Activated CD4-positive, alpha-beta memory T cell treated with anti-CD3 and anti-CD28 coated beads for 36 hours (primary cell): ENCODE data around the gene FOXP1. TPM values are rescaled to one million over a fixed set of nuclear protein-coding genes. Genes with fewer than 3 reads are reported as not detected.

ENCODE experiments used
- CTCF ChIA-PET: fragments of 350-600 bp; sonication (Branson Sonifier 250); formaldehyde crosslinking; loops from one replicate; lab custom pipeline; 2021; ENCODE audit warnings: antibody characterized with exemption, inconsistent platforms; lab: Charles Lee
- POLR2A ChIA-PET: fragments of 350-600 bp; sonication (Branson Sonifier 250); formaldehyde crosslinking; loops from one replicate; lab custom pipeline; 2021; ENCODE audit warnings: antibody characterized with exemption; lab: Charles Lee
- DNase-seq: peaks from one replicate; pipeline ENCODE4 v3.0.0-alpha.2; 2020
- H3K27ac Mint-ChIP-seq: one replicate; pipeline ENCODE4 v1.8.0; 2021; ENCODE audit warnings: mixed read lengths
- H3K27me3 Mint-ChIP-seq: one replicate; pipeline ENCODE4 v1.8.0; 2021; ENCODE audit warnings: mixed read lengths
- H3K36me3 Mint-ChIP-seq: one replicate; pipeline ENCODE4 v1.8.0; 2021; ENCODE audit warnings: mixed read lengths
- H3K4me1 Mint-ChIP-seq: one replicate; pipeline ENCODE4 v1.8.0; 2021; ENCODE audit warnings: low read depth, mixed read lengths
- H3K4me3 Mint-ChIP-seq: one replicate; pipeline ENCODE4 v1.8.0; 2021; ENCODE audit warnings: mild to moderate bottlenecking, mixed read lengths
- H3K9me3 Mint-ChIP-seq: one replicate; pipeline ENCODE4 v1.8.0; 2021; ENCODE audit warnings: mixed read lengths
- intact Hi-C: fragments of 100-400 bp; cut with micrococcal nuclease; formaldehyde crosslinking; loops from one replicate; pipeline ENCODE4 v1.15.1; 2023
- total RNA-seq, 2 experiments: library from RNA; stranded (reverse); gene quantifications; one replicate each; pipeline ENCODE4 v1.2.3, GENCODE V29; 2021

FOXP1 gene
- total RNA-seq, 2 experiments from 2014 or later: 94.4 to 102 TPM

DNA sequence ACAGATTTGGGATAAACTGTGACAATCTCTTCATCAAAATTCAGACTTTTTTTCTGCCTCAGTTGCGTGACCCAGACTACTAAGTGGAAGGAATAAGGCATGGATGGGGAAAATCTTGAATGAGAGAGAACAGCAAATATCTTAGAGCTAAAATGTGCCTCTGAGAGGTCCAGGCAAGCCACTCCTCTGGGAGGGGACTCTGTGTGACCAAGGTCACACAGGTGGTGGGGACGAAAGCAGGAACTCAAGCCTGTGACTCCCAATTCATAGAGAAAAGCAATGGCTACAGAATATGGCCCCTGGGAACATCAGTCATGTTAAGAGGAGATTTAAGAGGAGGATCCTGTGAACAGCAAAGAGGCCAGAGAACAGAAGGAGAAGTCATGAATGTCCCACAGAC is 268.1 kb downstream of the FOXP1 start:
- Mint-ChIP-seq H3K9me3 (no peaks in the 10 kb centered on the region), H3K36me3 (peaks cover 1% of the 10 kb centered on the region), H3K4me1 (peaks cover 34% of the 10 kb centered on the region), H3K4me3 (no peak overlapping the region), H3K27me3 (no peaks in the 10 kb centered on the region), H3K27ac (no peak overlapping the region)
- DNase-seq: no peak
- ChIA-PET CTCF (no interaction called here), POLR2A (no interaction called here)
- intact Hi-C loops: no loop called here

DNA sequence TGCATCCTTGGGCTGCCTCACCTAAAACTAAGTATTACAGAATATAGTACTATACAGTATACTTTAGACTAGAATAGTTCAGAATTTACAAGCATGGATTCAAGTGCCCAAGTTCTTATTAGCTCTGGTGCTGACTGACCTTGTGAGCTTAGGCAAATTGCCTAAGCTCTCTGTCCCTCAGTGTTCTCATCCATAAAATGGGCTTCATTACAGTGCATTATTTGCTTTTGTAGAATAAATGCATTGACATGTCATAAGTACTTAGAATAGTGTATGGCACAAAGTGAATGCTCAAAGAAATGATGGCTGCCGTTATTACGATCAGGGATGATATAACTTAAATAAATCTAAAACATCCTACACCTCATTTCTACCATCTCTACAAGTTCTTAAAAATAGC is 269.7 kb downstream of the FOXP1 start:
- H3K9me3 Mint-ChIP-seq: no peaks in the 10 kb centered on the region
- no peak for DNase-seq
- CTCF ChIA-PET: interaction anchor here (0.7 kb wide), 1 partner anchor 43 kb away, joined by 3 read pairs; no protein-coding TSS in a partner anchor
- peaks cover 47% of the 10 kb centered on the region for H3K4me1 Mint-ChIP-seq
- peaks cover 1% of the 10 kb centered on the region for H3K36me3 Mint-ChIP-seq
- intact Hi-C loops: no loop called here
- H3K27ac Mint-ChIP-seq: no peak overlapping the region
- POLR2A ChIA-PET: interaction anchor here (0.6 kb wide), 1 partner anchor 1300 kb away, joined by 3 read pairs; no protein-coding TSS in a partner anchor
- H3K4me3 Mint-ChIP-seq: no peak overlapping the region
- H3K27me3 Mint-ChIP-seq: no peaks in the 10 kb centered on the region

DNA sequence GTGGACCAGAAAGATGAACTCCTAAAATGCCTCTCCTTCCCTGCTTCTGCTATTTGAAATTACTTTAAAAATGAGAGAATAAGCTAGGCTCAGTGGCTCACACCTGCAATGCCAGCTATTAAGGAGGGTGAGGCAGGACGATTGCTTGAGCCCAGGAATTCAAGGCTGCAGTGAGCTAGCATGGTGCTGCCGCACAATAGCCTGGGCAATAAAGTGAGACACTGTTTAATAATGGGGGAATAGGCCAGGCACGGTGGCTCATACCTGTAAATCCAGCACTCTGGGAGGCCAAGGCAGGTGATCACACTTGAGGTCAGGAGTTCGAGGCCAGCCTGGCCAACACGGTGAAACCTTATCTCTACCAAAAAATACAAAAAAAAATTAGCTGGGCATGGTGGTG is 271.1 kb downstream of the FOXP1 start:
- ChIA-PET POLR2A (no interaction called here), CTCF (interaction anchor here (1.1 kb wide), 1 partner anchor 12 kb away, joined by 3 read pairs; no protein-coding TSS in a partner anchor)
- no peak overlapping the region for H3K27ac Mint-ChIP-seq
- peaks cover 50% of the 10 kb centered on the region for H3K4me1 Mint-ChIP-seq
- H3K9me3 Mint-ChIP-seq: no peaks in the 10 kb centered on the region
- no peak overlapping the region for H3K4me3 Mint-ChIP-seq
- DNase-seq: no peak
- H3K27me3 Mint-ChIP-seq: no peaks in the 10 kb centered on the region
- peaks cover 1% of the 10 kb centered on the region for H3K36me3 Mint-ChIP-seq
- intact Hi-C loops: no loop called here

DNA sequence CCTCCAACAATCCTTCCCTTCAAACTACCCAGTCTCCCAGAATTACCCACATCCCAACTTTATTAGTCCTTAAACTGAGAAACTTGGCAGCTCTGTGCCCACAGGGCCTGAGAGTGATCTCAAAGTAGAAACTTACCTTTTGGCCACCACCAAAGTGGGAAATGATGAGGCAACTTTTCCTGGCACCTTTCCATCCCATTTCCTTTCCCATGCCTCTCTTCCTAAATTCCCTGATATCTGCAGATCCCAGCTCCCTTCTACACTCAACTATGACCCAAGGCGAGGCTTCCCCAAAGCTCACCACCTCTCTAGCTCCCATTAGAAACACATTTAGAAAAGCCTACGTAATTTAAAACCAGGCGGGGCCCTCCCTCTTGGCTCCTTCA is 271.9 kb downstream of the FOXP1 start:
- Mint-ChIP-seq H3K36me3 (peaks cover 1% of the 10 kb centered on the region), H3K4me3 (no peak overlapping the region), H3K27me3 (no peaks in the 10 kb centered on the region), H3K4me1 (peaks cover 51% of the 10 kb centered on the region), H3K27ac (no peak overlapping the region), H3K9me3 (no peaks in the 10 kb centered on the region)
- intact Hi-C loops: no loop called here
- ChIA-PET POLR2A (no interaction called here), CTCF (interaction anchor here (1.0 to 1.1 kb wide), 2 partner anchors 13 to 209 kb away, joined by 3 read pairs; no protein-coding TSS in a partner anchor)
- no peak for DNase-seq

DNA sequence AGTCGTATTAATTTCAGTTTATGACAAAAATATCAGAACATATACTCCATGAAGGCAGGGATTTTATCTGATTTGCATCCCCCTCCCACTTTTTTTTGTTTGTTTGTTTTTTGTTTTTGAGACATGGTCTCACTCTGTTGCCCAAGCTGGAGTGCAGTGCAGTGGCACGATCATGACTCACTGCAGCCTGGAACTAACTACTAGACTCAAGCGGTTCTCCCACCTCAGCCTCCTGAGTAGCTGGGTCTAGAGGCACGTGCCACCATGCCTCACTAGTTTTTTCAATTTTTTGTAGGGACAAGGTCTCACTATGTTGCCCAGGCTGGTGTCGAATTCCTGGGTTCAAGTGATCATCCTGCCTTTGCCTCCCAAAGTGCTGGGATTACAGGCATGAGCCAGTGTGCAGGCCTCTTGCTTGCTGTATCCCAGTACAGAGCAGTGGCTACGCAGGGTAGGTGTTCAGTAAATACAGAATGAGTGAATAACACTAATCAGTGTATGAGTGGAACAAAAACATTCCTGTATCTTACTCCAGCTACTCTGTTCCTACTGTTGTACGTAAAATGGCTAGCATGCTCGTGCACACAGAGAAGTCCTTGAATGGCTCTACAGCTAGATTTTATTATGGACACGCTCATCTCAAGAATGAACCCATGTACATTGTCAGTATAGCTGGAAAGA is 272.4 kb downstream of the FOXP1 start:
- Mint-ChIP-seq H3K27me3 (no peaks in the 10 kb centered on the region), H3K9me3 (no peaks in the 10 kb centered on the region), H3K4me3 (no peak overlapping the region), H3K27ac (no peak overlapping the region), H3K4me1 (peaks cover 51% of the 10 kb centered on the region), H3K36me3 (peaks cover 1% of the 10 kb centered on the region)
- DNase-seq: no peak
- ChIA-PET POLR2A (no interaction called here), CTCF (interaction anchor here (1.0 to 1.1 kb wide), 2 partner anchors 14 to 209 kb away, joined by 3 read pairs; no protein-coding TSS in a partner anchor)
- intact Hi-C loops: no loop called here

DNA sequence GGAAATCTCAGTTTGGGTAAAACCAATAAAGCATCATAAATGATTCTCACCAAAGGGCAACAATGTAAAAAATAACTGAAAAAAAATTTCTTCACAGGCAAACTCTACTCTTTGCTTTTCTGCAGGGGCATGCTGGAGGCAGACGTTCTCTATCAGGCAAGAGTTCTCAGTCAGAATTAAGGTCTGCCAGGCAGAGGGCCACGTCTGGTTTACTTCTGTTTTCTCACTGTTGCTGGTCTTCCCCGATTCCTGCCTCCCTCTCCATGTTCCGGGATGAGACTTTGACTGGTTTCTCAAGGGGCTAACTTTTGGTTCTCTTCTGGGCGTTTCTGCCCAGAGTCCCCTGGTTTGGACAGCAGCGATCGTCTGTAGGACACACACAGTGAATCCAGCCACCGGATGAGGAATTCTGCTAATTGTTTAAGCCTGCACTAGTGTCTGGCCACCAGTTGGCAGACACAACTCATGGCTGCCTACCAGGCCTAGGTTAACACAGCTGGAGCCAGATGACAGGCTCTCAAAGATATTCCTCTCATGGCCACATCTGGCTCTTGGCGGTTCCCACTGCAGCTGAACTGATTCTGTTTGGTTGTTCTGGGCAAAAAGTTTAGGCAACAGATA is 273.1 kb downstream of the FOXP1 start:
- peaks cover 1% of the 10 kb centered on the region for H3K36me3 Mint-ChIP-seq
- ChIA-PET POLR2A (interaction anchor here (0.6 to 0.7 kb wide), 2 partner anchors 10 to 61 kb away, joined by 4 to 5 read pairs; no protein-coding TSS in a partner anchor), CTCF (no interaction called here)
- no peak for DNase-seq
- no peaks in the 10 kb centered on the region for H3K9me3 Mint-ChIP-seq
- intact Hi-C loops: no loop called here
- no peaks in the 10 kb centered on the region for H3K27me3 Mint-ChIP-seq
- peaks cover 53% of the 10 kb centered on the region for H3K4me1 Mint-ChIP-seq
- H3K4me3 Mint-ChIP-seq: no peak overlapping the region
- no peak overlapping the region for H3K27ac Mint-ChIP-seq

DNA sequence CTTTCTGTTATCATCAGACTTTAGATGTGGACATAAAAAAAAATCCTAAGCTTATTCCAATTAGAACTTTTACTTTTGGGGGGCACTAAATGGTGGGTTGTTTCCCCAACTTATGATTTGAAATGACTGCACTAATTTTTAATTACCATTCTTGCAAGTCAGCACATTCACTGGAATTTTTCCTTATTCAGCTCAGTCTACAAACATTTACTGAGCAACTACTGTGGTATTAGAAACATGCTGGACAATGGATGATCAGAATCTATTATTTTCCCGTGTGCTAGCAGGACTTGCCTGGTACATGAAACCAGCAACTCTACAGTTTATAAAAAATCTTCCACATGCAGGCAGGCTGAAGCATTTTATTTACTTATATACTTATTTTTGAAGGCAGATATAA is 273.6 kb downstream of the FOXP1 start:
- Mint-ChIP-seq H3K9me3 (no peaks in the 10 kb centered on the region), H3K4me3 (no peak overlapping the region), H3K4me1 (peaks cover 53% of the 10 kb centered on the region), H3K27me3 (no peaks in the 10 kb centered on the region), H3K27ac (peak overlapping the region; percentile 57), H3K36me3 (peaks cover 1% of the 10 kb centered on the region)
- CTCF ChIA-PET: no interaction called here
- intact Hi-C loops: loop anchor here (2.0 to 10.0 kb wide), 3 partner anchors 51 to 299 kb away; no protein-coding TSS in a partner anchor
- DNase-seq: no peak
- POLR2A ChIA-PET: interaction anchor here (0.6 to 0.7 kb wide), 2 partner anchors 10 to 62 kb away, joined by 4 to 5 read pairs; no protein-coding TSS in a partner anchor

DNA sequence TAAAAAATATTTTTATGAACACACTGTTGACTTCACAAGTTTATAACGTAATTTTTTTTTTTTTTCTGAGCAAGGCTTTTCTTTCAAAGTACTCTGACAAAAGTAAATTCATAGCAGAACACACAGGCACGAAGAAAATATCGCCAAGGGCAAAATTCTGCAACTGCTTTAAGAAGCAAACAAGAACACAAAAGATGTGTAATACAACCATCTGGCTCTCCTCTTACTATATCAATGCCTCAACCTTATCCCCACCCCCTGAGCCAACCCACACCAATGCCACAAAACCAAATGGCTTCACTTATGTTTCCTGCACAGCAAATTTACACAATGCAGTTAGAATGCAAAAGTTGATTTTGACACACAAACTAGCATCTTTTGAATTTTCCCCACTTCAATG is 274.2 kb downstream of the FOXP1 start:
- no peaks in the 10 kb centered on the region for H3K27me3 Mint-ChIP-seq
- POLR2A ChIA-PET: interaction anchor here (0.7 kb wide), 1 partner anchor 277 kb away, joined by 3 read pairs; no protein-coding TSS in a partner anchor

DNA sequence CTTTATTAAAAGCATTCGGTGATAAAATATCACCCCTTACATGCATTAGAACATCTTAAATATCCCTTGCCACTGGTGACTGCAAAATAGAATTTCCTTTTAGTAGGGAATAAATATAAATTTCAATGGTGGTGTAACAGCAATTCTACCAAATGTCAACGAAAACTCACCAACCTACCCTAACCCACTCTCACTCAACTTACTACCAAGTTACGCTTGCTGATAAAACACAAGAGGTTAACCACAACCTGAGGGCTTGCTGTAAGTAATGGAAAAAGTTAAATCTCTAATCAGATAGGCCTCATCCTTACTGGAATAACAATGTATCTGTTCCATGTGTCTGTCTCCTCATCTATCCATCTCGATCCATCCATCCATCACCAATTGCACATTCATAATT is 274.7 kb downstream of the FOXP1 start:
- POLR2A ChIA-PET: interaction anchor here (0.7 kb wide), 1 partner anchor 278 kb away, joined by 3 read pairs; no protein-coding TSS in a partner anchor
- DNase-seq: no peak

More for the DNA sequence above, 274.2 kb downstream of the FOXP1 start:
- DNase-seq: peak; percentile 76
- intact Hi-C loops: loop anchor here (2.0 to 10.0 kb wide), 3 partner anchors 51 to 299 kb away; no protein-coding TSS in a partner anchor
- peaks cover 58% of the 10 kb centered on the region for H3K4me1 Mint-ChIP-seq
- no peaks in the 10 kb centered on the region for H3K9me3 Mint-ChIP-seq
- peak overlapping the region; percentile 57 for H3K27ac Mint-ChIP-seq
- CTCF ChIA-PET: no interaction called here
- H3K4me3 Mint-ChIP-seq: no peak overlapping the region
- peaks cover 1% of the 10 kb centered on the region for H3K36me3 Mint-ChIP-seq

DNA sequence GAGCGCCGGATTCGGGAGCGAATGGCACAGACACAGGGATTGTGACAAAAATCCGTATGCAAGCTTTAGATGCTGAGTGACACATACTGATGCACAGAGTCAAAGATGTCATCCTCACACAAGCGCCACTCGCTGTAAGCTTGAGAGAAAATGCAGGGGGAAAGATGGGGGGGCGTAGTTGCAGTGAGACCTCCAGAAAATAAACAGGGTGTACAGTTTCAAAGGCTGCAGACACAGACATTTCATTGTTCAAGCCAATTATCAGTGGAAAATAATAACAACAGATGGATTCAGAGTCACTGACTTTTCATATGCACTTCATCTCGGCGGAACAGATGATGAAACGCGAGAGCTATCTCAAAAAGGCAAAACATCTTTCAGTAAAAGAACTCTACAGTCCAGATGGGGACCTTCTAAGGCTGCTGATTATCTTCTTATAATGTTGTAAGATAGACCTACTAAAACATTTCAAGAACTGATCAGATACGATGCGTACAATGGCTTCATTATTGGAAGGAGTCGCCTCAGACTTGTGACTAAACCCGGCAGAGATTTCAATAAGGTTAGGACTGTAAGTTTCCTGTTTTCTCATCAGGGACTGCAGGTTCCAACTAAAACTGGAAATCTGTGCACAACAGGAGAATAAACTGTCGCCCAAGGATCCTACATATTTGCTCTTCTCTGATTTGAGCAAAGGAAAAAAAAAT is 275.4 kb downstream of the FOXP1 start:
- Mint-ChIP-seq H3K27ac (peak overlapping the region; percentile 29), H3K36me3 (peaks cover 1% of the 10 kb centered on the region), H3K4me3 (no peak overlapping the region), H3K27me3 (no peaks in the 10 kb centered on the region), H3K4me1 (peaks cover 69% of the 10 kb centered on the region), H3K9me3 (no peaks in the 10 kb centered on the region)
- CTCF ChIA-PET: no interaction called here
- no peak for DNase-seq
- POLR2A ChIA-PET: interaction anchor here (0.6 to 1.3 kb wide), 4 partner anchors 50 to 244 kb away, joined by 3 to 4 read pairs (median 3); no protein-coding TSS in a partner anchor
- intact Hi-C loops: loop anchor here (2.0 to 10.0 kb wide), 3 partner anchors 53 to 297 kb away; no protein-coding TSS in a partner anchor

More for the DNA sequence above, 274.7 kb downstream of the FOXP1 start:
- intact Hi-C loops: loop anchor here (2.0 to 10.0 kb wide), 3 partner anchors 52 to 298 kb away; no protein-coding TSS in a partner anchor
- Mint-ChIP-seq H3K36me3 (peaks cover 1% of the 10 kb centered on the region), H3K27ac (no peak overlapping the region), H3K4me3 (no peak overlapping the region), H3K27me3 (no peaks in the 10 kb centered on the region), H3K4me1 (peaks cover 63% of the 10 kb centered on the region), H3K9me3 (no peaks in the 10 kb centered on the region)
- CTCF ChIA-PET: no interaction called here
